Right atrium auricular region (tissue), 2 donors: ENCODE measurements around the gene GPSM1. TPM values are rescaled to one million over a fixed set of nuclear protein-coding genes. Genes with fewer than 3 reads are reported as not detected.

ENCODE experiments used
- DNase-seq: peaks from one replicate; pipeline ENCODE4 v3.0.0-alpha.2; 2019; ENCODE audit warnings: low spot score
- H3K27ac ChIP-seq, 2 donors: fragments of 200-600 bp; sonication (generic); 1 replicate in 1 of 2; 2 replicates in 1 of 2; pipeline ENCODE4 v1.5.1; 2016 to 2019
- H3K27me3 ChIP-seq, 2 donors: fragments of 200-600 bp; sonication (generic); one replicate each; pipeline versions ENCODE4 v1.5.1 to v1.6.0; 2017 to 2019
- H3K36me3 ChIP-seq: fragments of 200-600 bp; sonication (generic); one replicate; pipeline ENCODE4 v1.5.1; 2016
- H3K4me1 ChIP-seq, 2 donors: fragments of 200-600 bp; sonication (generic); one replicate each; pipeline versions ENCODE4 v1.5.1 to v1.6.0; 2017 to 2019
- H3K4me3 ChIP-seq, 2 donors: fragments of 200-600 bp; sonication (generic); 1 replicate in 1 of 2; 2 replicates in 1 of 2; pipeline ENCODE4 v1.5.1; 2017 to 2019; ENCODE audit warnings: mild to moderate bottlenecking in 1 of 2, moderate library complexity in 1 of 2
- H3K9me3 ChIP-seq, 2 donors: fragments of 200-600 bp; sonication (generic); one replicate each; pipeline ENCODE4 v1.5.1; 2019
- total RNA-seq, 2 donors: library from RNA; depleted of rRNA; stranded (reverse); fragments of >200 nt; gene quantifications; one replicate each; pipeline ENCODE4 v1.1.0, GENCODE V29; 2016
- TF ChIP-seq, protein P1 (sequence below), 2 donors: fragments of 200-600 bp; sonication (generic); IDR thresholded peaks; one replicate each; pipeline ENCODE4 v1.5.1; 2019; ENCODE audit warnings: antibody characterized with exemption in 2 of 2

Gene GPSM1
- total RNA-seq, 2 donors from 2014 or later: 39.4 to 44.5 TPM

GRCh38 chr9:136358016-136358415 is 30.7 kb downstream of the GPSM1 start:
- peaks cover 18% of the 10 kb centered on the region for H3K36me3 ChIP-seq
- H3K4me3 ChIP-seq: no peak overlapping the region
- peaks cover 0 to 58% of the 10 kb centered on the region in 2 donors for H3K4me1 ChIP-seq
- DNase-seq: no peak
- TF ChIP-seq, protein P1, sequence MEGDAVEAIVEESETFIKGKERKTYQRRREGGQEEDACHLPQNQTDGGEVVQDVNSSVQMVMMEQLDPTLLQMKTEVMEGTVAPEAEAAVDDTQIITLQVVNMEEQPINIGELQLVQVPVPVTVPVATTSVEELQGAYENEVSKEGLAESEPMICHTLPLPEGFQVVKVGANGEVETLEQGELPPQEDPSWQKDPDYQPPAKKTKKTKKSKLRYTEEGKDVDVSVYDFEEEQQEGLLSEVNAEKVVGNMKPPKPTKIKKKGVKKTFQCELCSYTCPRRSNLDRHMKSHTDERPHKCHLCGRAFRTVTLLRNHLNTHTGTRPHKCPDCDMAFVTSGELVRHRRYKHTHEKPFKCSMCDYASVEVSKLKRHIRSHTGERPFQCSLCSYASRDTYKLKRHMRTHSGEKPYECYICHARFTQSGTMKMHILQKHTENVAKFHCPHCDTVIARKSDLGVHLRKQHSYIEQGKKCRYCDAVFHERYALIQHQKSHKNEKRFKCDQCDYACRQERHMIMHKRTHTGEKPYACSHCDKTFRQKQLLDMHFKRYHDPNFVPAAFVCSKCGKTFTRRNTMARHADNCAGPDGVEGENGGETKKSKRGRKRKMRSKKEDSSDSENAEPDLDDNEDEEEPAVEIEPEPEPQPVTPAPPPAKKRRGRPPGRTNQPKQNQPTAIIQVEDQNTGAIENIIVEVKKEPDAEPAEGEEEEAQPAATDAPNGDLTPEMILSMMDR (IDR thresholded peaks at IDR 0.05): no peak
- peak overlapping the region in 1 of 2 donors; percentile 79 for H3K27ac ChIP-seq
- H3K9me3 ChIP-seq: no peaks in the 10 kb centered on the region
- H3K27me3 ChIP-seq: no peaks in the 10 kb centered on the region

DNA sequence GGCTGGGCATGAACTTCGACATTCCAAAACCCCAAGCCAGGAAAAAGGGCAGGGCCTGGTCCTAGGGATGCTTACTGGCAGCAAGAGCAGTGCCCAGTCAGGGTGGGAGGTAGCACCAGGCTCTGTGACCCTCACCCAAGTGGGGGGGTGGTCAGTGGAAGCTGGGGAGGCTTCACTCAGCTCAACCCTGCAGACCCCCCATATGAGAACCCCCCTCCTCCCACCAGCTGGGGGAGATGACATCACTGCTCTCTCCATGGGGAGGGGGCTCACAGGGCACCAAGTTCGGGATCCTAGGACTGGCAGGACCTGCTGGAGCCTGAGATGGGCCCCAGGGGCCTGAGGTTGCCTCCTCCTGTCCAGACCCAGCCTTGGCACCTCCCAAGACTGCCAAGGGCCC is 31.5 kb downstream of the GPSM1 start:
- Histone ChIP-seq H3K27me3 (no peaks in the 10 kb centered on the region), H3K27ac (peak overlapping the region in 1 of 2 donors; percentile 79), H3K4me1 (peaks cover 0 to 52% of the 10 kb centered on the region in 2 donors), H3K9me3 (no peaks in the 10 kb centered on the region), H3K36me3 (peaks cover 18% of the 10 kb centered on the region), H3K4me3 (no peak overlapping the region)
- DNase-seq: no peak
- TF ChIP-seq, protein P1 (IDR thresholded peaks at IDR 0.05): no peak

DNA sequence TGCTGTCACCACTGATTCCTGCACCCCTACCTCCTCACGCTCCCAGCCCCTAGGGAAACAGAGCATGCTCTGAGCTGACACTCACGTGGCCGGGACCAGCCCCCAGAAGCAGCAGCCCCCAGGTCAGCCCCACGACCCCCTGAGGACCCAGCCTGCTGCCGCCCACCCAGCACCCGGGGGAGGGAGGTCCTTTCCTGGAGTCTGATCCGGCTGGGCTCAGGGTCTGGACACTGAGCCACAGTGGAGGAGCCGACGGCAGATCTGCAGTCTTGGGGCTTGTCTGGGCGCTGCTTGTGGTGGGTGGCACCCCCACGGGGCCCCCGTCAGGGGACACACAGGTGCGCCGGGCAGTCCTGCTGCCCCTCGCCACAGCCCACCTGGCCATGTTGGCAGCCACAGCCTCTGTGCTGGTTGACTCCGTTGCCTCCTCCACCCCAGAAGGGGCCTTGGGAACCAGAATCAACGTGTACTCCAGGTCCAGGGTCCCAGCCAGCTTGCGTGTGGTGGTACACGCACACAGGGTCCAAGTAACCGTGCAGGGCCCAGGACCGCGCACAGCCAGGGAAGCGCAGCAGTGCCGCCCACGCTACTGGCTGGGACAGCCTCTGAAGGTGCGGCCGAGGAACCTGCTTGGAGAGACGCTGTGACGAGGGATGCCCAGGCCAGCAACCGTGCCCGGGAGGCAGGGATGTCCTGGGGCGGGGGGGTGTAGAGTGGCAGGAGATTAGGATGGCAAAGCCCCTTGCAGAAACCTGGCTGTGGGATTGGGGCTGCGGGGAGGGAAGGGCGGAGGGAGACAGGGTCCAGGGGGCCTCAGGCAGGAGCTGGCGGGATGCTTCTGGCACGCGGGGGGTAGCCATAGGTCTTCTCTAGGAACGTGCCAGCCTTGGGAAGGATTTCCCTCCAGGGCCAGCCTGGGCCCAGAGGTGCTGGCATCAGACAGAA is 32.7 kb downstream of the GPSM1 start:
- TF ChIP-seq, protein P1 (IDR thresholded peaks at IDR 0.05): no peak
- H3K27me3 ChIP-seq: no peaks in the 10 kb centered on the region
- H3K9me3 ChIP-seq: no peaks in the 10 kb centered on the region
- H3K27ac ChIP-seq: peak overlapping the region in 1 of 2 donors; percentile 10
- no peak overlapping the region for H3K4me3 ChIP-seq
- H3K4me1 ChIP-seq: peaks cover 0 to 48% of the 10 kb centered on the region in 2 donors
- DNase-seq: no peak
- peaks cover 18% of the 10 kb centered on the region for H3K36me3 ChIP-seq

- peaks cover 0 to 43% of the 10 kb centered on the region in 2 donors for H3K4me1 ChIP-seq
- TF ChIP-seq, protein P1 (IDR thresholded peaks at IDR 0.05): no peak
- H3K27ac ChIP-seq: peak overlapping the region; percentile 27 to 83
- peaks cover 17% of the 10 kb centered on the region for H3K36me3 ChIP-seq
- H3K27me3 ChIP-seq: no peaks in the 10 kb centered on the region
- DNase-seq: no peak
- no peaks in the 10 kb centered on the region for H3K9me3 ChIP-seq
- no peak overlapping the region for H3K4me3 ChIP-seq
These were observed 33.9 kb downstream of the GPSM1 start for GRCh38 chr9:136361047-136361753.

DNA sequence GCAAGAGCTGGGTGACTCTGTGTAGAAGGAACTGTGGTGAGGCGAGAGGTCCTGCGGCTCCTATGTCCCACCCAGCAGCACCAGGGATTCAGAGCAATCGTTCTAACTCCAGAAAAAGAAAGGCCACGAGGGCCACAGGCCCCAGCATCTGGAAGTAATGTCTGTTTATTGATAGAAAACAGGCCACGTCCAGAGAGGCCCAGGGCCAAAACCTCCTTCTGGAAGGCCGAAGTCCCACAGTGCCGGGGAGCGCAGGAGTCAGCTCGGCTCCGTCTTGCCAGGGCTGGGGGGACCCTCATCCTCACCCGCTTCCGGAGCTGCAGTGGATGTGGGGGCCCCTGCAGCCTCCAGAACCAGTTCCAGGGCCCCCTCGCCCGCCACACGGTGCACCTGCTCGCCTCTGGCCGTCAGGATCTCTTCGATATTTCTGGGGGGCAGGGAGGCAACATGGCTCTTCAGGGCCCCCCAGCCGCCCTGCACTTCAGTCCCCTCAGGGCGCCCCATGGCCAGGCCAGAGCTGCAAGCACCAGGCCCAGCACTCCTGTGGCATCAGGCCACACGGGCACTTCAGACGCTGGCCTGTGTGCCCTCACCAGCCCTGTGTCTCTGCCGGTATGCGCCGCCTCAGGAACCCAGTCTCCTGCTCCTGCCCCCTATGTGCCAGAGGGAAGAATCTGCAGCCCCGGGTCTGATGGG is 34.6 kb downstream of the GPSM1 start:
- Histone ChIP-seq H3K9me3 (no peaks in the 10 kb centered on the region), H3K27me3 (no peaks in the 10 kb centered on the region), H3K27ac (peak overlapping the region; percentile 27 to 83), H3K4me1 (peaks cover 0 to 41% of the 10 kb centered on the region in 2 donors), H3K4me3 (no peak overlapping the region), H3K36me3 (peaks cover 10% of the 10 kb centered on the region)
- DNase-seq: no peak
- TF ChIP-seq, protein P1 (IDR thresholded peaks at IDR 0.05): no peak
